Left colon (tissue), 2 donors: Measurements from ENCODE around the gene BHMT2. TPM values are rescaled to one million over a fixed set of nuclear protein-coding genes. Genes with fewer than 3 reads are reported as not detected.

ENCODE experiments used
- ATAC-seq: fragments of 200-7000 bp; cut with Tn5 transposase; one replicate; pipeline ENCODE4 v1.9.1; 2020; ENCODE audit warnings: mild to moderate bottlenecking, moderate library complexity
- DNase-seq, 2 donors: peaks; one replicate each; pipeline ENCODE4 v3.0.0-alpha.2; 2020
- intact Hi-C, 2 donors: fragments of 100-400 bp; cut with DNase I in 1 of 2; cut with micrococcal nuclease in 1 of 2; formaldehyde crosslinking; loops; one replicate each; pipeline versions ENCODE4 v1.11.2 to v1.14.0; 2022; cut with DNase I, micrococcal nuclease
- total RNA-seq, 2 donors: library from RNA; stranded (reverse); fragmentation: NEBNext Ultra II Directional; extraction: Animal tissue kit (Norgen Biotek cat#: 25700); gene quantifications; one replicate each; pipeline ENCODE4 v1.2.1, GENCODE V29; 2021
- donor health status: DM: no; HTN: no; CAD: no.
- donor health status: DM: yes; HTN: yes; CAD: no.

BHMT2 gene
- total RNA-seq, 2 donors from 2014 or later = 0.98 to 1.6 TPM

- intact Hi-C loops = no loop called here
- no peak for ATAC-seq
- no peak for DNase-seq
Measured at GRCh38 chr5:79053321-79053720, 16.2 kb upstream of the BHMT2 start.

- no peak for ATAC-seq
- no peak for DNase-seq
- intact Hi-C loops = no loop called here
Measured at GRCh38 chr5:79055017-79055416, 14.6 kb upstream of the BHMT2 start.

GRCh38 chr5:79056847-79057246 is 12.7 kb upstream of the BHMT2 start:
- DNase-seq (no peak), ATAC-seq (no peak)

GRCh38 chr5:79059674-79060073 is 9.9 kb upstream of the BHMT2 start:
- DNase-seq = no peak
- ATAC-seq = no peak
- intact Hi-C loops = no loop called here

More at GRCh38 chr5:79056847-79057246, 12.7 kb upstream of the BHMT2 start:
- intact Hi-C loops = no loop called here

GRCh38 chr5:79062436-79062835 is 7.1 kb upstream of the BHMT2 start:
- intact Hi-C loops = no loop called here
- DNase-seq (no peak), ATAC-seq (no peak)

GRCh38 chr5:79070350-79070667 is 742 bp downstream of the BHMT2 start:
- ATAC-seq = no peak
- DNase-seq = peak in 1 of 2 donors; percentile 3
- intact Hi-C loops = no loop called here

- intact Hi-C loops = no loop called here
- ATAC-seq = no peak
- no peak for DNase-seq
Measured at GRCh38 chr5:79074641-79075040, 5.1 kb downstream of the BHMT2 start.

- intact Hi-C loops = no loop called here
- DNase-seq (no peak), ATAC-seq (no peak)
Measured at GRCh38 chr5:79075646-79076426, 6.3 kb downstream of the BHMT2 start.

GRCh38 chr5:79076819-79077218 is 7.3 kb downstream of the BHMT2 start:
- ATAC-seq (no peak), DNase-seq (no peak)
- intact Hi-C loops = no loop called here

- DNase-seq (no peak), ATAC-seq (no peak)
- intact Hi-C loops = no loop called here
Measured at GRCh38 chr5:79077680-79078365, 8.3 kb downstream of the BHMT2 start.

GRCh38 chr5:79080804-79081203 is 11.2 kb downstream of the BHMT2 start:
- no peak for DNase-seq
- intact Hi-C loops = no loop called here
- no peak for ATAC-seq

GRCh38 chr5:79081779-79082178 is 12.2 kb downstream of the BHMT2 start:
- intact Hi-C loops = no loop called here
- DNase-seq (no peak), ATAC-seq (no peak)

- DNase-seq = no peak
- intact Hi-C loops = no loop called here
- no peak for ATAC-seq
Measured at GRCh38 chr5:79086116-79086515, 16.5 kb downstream of the BHMT2 start.

GRCh38 chr5:79088507-79088906 is 18.9 kb downstream of the BHMT2 start:
- no peak for ATAC-seq
- no peak for DNase-seq
- intact Hi-C loops = no loop called here

- no peak for ATAC-seq
- no peak for DNase-seq
- intact Hi-C loops = no loop called here
Measured at GRCh38 chr5:79091064-79091463, 21.5 kb downstream of the BHMT2 start.

- ATAC-seq (peak; percentile 58), DNase-seq (no peak)
- intact Hi-C loops = no loop called here
Measured at GRCh38 chr5:79093762-79094161, 24.2 kb downstream of the BHMT2 start.

GRCh38 chr5:79105868-79106267 is 36.3 kb downstream of the BHMT2 start:
- intact Hi-C loops = no loop called here
- ATAC-seq (no peak), DNase-seq (no peak)

- ATAC-seq = no peak
- intact Hi-C loops = no loop called here
- no peak for DNase-seq
Measured at GRCh38 chr5:79107020-79107796, 37.6 kb downstream of the BHMT2 start.

- intact Hi-C loops = no loop called here
- DNase-seq (no peak), ATAC-seq (no peak)
Measured at GRCh38 chr5:79108086-79108485, 38.5 kb downstream of the BHMT2 start.

- ATAC-seq (no peak), DNase-seq (no peak)
- intact Hi-C loops = no loop called here
Measured at GRCh38 chr5:79108792-79109191, 39.2 kb downstream of the BHMT2 start.
